SHP77 (cell line): ENCODE results near the gene DYNC1I1.

Experiments used
- DNase-seq, 2 experiments: peaks; one replicate each; lab custom pipeline; 2025; lab: John Stamatoyannopoulos, UW

The DYNC1I1 gene

DNA sequence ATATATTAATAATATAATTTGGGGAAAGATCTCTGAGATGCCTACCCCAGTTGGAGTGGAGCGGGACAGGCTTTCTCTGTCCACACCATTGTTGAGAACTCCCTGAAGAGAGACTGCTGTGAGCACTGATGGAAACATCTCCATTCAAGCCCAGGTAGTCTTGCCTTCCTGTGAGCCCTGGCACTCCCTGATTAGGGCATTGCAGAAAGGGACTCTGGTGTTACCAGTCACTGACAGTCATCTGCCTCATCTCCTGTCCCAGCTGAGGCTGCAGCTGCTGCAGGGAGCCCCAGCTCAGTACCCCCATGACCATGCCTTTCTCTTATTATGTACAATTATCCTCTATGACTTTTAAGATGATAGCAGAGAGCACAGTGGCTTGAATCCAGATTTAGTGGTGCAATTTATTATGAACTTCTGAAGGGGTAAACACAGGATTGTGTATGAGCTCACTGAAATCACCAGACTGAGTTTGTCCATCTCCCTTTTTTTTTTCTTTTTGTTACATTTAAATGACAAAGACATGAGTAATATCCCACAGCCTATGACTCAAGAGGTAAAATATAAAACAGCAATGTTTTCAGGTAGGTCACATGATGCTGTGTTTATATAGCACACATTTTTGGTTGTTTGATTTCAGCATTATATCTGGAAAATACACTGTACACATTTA lies 312.7 kb downstream of the DYNC1I1 start:
- DNase-seq: no peak

DNA sequence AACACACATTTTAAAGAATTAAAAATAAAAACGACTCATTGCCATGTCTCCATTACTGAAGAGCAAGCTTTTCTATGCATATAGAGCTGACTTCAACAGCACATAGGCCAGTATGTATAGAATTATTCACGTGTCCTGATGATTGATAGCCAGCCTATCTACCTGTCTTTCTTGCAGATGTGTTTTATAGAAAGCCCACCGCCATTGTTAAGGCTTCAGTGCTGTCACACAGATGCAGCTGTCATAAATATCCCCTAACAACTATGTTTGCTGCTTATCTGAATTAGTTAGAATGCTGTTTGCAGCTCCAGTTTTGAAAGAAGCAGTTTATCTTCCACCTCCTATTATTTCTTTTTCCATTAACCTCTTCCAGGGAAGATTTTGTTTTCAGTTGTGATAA lies 313.6 kb downstream of the DYNC1I1 start:
- no peak for DNase-seq

- DNase-seq: peak; percentile 16 to 21
Measured at GRCh38 chr7:96088579-96088978, 316.2 kb downstream of the DYNC1I1 start.

GRCh38 chr7:96089511-96089910 lies 317.2 kb downstream of the DYNC1I1 start:
- no peak for DNase-seq

DNA sequence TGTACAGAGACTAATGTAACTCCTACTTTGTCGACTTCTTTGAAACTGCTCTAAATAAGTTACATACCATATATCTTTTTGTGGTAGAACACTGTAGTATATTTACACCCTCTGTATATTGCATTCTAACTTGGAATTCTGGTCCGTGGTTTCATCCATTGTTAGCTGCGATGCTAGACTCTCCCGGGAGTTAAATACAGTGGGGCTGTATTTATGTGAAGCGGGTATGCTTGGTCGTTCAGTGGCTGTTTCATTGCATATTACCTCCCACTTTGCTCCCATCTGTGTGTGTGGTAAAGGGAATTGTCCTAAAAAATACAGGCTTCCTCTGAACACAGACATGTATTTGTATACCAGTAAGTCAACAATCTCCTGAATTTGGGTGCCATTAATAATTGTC lies 318.4 kb downstream of the DYNC1I1 start:
- DNase-seq: no peak

GRCh38 chr7:96093435-96093834 lies 321.1 kb downstream of the DYNC1I1 start:
- no peak for DNase-seq

DNA sequence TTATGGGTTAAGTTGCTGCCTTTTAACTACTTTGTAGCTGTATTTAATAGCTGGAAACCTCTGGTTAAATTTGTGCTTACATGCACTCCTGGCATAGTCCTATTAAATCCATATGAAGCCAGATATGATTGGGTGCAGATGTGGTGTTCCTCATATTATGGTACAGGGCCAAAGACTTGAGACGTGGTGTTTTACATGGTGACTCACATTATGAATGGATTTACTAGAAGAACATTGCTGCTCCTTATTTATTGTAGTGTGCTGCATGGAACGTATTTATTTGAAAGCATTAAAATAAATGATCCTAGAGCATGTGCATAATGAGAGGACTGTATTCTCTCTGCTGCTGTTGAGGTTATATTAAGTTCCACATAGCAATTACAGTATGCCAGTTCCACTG lies 325.5 kb downstream of the DYNC1I1 start:
- no peak for DNase-seq

DNA sequence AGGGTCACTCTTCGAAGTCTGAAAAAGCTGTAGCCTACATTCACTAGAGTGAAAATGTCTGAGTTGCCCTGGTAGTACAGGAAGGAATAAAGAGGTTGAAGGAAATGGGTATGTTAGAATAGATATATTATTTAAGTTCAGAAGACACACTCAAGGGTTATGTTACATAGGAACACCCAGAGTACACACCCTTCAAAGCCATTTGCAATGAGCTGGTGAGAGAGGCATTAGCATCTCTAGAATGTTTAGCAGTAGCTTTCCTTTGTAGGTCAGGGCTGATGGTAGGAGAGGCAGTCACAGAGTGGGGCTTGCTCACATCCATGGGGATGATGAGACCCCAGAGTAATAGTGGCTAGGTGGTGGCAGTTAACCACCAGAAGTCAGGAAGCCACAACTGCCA lies 328.4 kb downstream of the DYNC1I1 start:
- no peak for DNase-seq

- no peak for DNase-seq
Measured at GRCh38 chr7:96102096-96102811, 329.9 kb downstream of the DYNC1I1 start.

GRCh38 chr7:96104984-96105383 lies 332.6 kb downstream of the DYNC1I1 start:
- DNase-seq: no peak

- no peak for DNase-seq
Measured at GRCh38 chr7:96111405-96111804, 339.1 kb downstream of the DYNC1I1 start.

GRCh38 chr7:96114190-96114589 lies 341.8 kb downstream of the DYNC1I1 start:
- DNase-seq: no peak

- DNase-seq: no peak
Measured at GRCh38 chr7:96116173-96116572, 343.8 kb downstream of the DYNC1I1 start.

DNA sequence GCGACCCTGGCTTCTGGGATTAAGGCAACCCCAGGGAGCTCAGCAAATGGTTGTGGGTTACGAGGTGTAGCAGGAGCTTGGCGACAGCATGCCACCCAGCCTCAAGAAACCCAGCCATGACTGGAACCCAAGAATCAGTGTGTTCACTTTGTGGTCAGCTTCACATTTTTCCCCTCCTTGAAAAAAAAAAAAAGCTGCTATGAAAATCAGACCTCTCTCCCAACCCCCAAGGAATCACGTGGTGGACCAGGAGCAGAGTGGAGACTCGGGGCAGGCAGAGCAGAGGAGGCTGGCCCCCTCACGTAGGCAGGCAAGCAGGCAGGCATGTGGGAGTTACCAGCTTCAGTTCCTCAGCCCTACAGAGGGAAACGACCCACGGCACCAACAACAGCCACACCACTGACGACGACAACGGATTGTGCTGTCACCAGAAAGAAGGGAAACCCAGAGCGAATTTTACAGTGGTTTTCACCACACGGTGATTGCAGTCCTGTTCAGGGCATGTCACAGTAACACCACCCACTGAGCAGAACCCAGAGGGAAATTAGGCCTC lies 346.2 kb downstream of the DYNC1I1 start:
- DNase-seq: no peak

DNA sequence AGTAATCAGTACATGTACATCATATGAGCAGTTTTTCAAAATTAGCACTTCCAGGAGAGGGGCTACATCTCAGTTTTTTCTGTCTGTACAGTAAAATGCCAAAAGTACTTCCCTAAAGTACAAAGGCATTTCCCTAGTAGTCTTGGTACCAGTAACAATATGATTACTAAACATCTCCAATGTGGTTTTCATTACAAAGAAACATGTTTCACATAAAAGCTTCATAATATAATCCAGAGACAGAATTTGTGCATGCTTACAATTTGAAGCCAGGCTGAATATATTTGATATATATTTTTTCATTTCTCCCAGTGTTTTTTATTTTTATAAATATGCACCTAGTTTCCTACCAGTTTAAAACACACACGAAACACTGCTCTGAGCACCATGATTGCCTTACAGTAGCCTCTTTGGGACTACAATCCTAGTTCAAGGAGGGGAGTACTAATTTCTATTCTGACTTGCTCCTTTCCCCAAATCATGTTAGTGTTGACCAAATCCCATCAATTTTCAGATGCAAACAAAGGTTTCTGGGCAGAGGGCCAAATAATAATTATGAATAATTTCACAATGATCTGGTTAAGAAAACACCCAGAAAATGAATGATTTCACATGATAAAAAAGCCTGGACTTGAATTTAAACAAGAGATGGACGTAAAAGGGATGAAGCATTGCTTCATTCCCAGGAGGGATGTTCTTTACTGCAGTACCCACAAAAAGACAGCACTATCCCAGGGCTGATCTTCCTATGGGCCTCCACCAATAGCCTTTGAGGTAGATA lies 348.3 kb downstream of the DYNC1I1 start:
- DNase-seq: no peak

GRCh38 chr7:96121752-96122151 lies 349.4 kb downstream of the DYNC1I1 start:
- no peak for DNase-seq

GRCh38 chr7:96122746-96123145 lies 350.4 kb downstream of the DYNC1I1 start:
- DNase-seq: no peak

DNA sequence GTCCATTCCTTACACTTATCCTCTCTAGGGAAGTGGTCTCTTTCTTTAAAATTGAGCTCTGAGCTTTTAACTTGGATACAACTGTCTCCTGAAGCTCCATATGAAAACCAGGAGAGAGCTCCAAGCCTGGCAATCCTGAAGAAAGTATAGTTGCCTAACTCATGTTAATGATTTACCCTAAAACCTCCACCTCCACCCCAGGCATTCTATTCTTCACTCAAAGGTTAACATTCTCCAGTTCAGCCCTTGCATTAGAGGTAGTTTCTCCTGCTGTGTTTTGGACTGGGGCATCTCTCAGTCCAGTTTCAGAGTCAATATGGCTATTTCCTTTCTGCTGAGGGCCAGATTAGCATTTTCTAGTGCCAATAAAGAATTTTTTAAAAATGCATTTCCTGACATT lies 354.0 kb downstream of the DYNC1I1 start:
- no peak for DNase-seq

DNA sequence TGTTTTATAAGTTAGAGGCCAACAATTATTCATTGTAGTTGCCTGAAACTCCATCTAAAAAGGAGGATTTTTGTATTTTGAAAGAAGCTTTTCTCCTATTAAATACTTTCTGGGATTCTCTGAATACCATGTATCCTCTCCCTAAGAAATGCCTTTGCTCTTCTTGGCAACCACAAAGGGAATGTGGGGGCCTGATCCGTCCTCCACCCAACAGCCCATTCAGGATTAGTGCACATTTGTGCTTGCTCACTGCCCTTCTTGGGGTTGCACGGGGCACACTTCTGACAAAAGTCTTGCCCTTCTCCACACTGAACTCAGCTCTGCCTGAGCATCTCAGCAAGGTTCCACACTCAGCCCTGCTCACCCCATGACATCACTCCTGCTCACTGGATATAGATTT lies 355.4 kb downstream of the DYNC1I1 start:
- no peak for DNase-seq

DNA sequence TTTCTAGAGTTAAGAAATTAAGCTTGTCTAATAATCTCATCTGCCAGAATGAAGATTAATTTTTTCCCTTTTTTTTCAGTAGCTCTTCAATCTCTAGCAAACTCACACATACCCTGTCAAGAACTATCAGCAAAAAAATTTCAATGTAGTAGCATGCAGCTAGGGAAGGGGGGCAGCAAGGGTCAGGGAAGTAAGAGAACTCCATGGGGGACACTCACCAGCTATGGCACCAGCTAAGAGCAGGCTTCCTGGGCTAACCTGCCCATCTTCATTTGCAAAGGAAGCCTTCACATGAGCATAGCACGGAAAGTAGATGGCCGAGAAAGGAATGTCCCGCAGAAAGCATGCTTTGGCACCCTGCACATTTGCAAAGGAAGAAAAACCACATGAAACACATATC lies 359.2 kb downstream of the DYNC1I1 start:
- DNase-seq: no peak

GRCh38 chr7:96135241-96135640 lies 362.9 kb downstream of the DYNC1I1 start:
- no peak for DNase-seq

- DNase-seq: no peak
Measured at GRCh38 chr7:96136600-96137239, 364.4 kb downstream of the DYNC1I1 start.
